Measurements from ENCODE around the gene MTR.
A peak's percentile ranks its signal among the peaks of the same experiment; 100 is the strongest.
"Not testable (repeated sequence)": the region's sequence is repeated elsewhere in the genome, so short reads cannot be mapped to it uniquely, and the experiment has no call there.

MTR gene

DNA sequence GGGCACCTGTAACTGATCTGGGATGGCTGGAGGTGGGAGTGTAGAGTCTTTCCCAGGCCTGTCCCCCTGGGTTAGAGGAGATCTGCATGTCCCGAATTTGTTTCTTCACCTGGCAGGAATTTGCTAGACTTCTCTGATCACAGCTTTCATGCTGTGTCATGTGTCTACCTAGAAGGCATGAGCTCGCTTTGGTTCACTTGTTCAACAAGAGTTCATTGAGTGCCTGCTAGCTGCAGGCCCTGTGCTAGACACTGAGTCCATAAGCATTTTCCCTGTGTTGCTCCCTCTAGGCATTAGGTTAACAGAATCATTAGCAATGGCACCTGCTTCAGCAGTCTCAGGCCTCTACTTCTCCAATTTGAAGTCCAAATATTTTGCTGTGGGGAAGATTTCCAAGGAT is 101.6 kb downstream of the MTR start:
- in situ Hi-C loops (cut with HindIII; ENCODE audit: low sequenced_read_pairs): no loop called here
- H3K4me3 ChIP-seq (ENCODE audit: low read depth, low read length): no peak overlapping the region
- TF ChIP-seq, protein P1, sequence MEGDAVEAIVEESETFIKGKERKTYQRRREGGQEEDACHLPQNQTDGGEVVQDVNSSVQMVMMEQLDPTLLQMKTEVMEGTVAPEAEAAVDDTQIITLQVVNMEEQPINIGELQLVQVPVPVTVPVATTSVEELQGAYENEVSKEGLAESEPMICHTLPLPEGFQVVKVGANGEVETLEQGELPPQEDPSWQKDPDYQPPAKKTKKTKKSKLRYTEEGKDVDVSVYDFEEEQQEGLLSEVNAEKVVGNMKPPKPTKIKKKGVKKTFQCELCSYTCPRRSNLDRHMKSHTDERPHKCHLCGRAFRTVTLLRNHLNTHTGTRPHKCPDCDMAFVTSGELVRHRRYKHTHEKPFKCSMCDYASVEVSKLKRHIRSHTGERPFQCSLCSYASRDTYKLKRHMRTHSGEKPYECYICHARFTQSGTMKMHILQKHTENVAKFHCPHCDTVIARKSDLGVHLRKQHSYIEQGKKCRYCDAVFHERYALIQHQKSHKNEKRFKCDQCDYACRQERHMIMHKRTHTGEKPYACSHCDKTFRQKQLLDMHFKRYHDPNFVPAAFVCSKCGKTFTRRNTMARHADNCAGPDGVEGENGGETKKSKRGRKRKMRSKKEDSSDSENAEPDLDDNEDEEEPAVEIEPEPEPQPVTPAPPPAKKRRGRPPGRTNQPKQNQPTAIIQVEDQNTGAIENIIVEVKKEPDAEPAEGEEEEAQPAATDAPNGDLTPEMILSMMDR (IDR thresholded peaks at IDR 0.05; ENCODE audit: low read depth, low read length): no peak
- no peak for DNase-seq (ENCODE audit: low read depth, low spot score)

GRCh38 chr1:236904892-236905741 is 110.0 kb downstream of the MTR start:
- TF ChIP-seq, protein P1 (IDR thresholded peaks at IDR 0.05; ENCODE audit: low read depth, low read length): no peak
- no peak overlapping the region for H3K4me3 ChIP-seq (ENCODE audit: low read depth, low read length)
- in situ Hi-C loops (cut with HindIII; ENCODE audit: low sequenced_read_pairs): no loop called here
- DNase-seq (ENCODE audit: low read depth, low spot score): peak; percentile 81

DNA sequence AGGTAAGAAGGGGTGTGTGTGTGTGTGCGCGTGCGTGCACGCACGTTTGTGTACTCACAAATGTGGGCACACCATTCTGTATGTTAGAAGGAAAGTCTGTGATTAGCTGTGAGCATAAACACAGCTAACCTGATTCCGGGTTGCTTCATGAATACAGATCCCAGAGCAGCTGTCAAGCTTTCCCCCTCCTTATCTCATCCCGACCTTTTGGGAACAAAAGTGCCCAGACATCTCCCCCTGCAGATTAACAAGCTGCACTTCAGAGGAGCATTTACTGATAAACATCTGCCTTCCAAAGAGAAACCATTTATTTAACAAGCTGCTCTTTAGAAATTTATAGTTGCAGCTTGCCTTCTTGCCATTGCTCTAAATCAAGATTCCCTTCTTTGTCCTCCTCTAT is 112.1 kb downstream of the MTR start:
- in situ Hi-C loops (cut with HindIII; ENCODE audit: low sequenced_read_pairs): no loop called here
- H3K4me3 ChIP-seq (ENCODE audit: low read depth, low read length): no peak overlapping the region
- TF ChIP-seq, protein P1 (IDR thresholded peaks at IDR 0.05; ENCODE audit: low read depth, low read length): no peak
- DNase-seq (ENCODE audit: low read depth, low spot score): no peak

DNA sequence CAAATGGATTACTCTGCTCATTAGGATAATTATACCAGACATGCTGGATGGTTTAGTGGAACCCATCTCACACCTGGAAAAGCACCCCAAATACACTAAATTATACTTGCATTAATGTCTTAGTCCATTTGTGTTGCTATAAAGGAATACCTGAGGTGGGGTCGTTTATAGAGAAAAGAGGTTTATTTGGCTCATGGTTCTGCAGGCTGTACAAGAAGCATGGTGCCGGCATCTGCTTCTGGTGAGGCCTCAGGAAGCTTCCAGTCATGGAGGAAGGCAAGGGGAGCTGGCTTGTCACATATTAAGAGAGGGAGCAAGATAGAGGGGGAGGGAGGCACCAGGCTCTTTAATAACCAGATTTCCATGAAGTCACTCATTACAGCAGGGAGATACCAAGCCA is 113.6 kb downstream of the MTR start:
- TF ChIP-seq, protein P1 (IDR thresholded peaks at IDR 0.05; ENCODE audit: low read depth, low read length): no peak
- in situ Hi-C loops (cut with HindIII; ENCODE audit: low sequenced_read_pairs): no loop called here
- no peak overlapping the region for H3K4me3 ChIP-seq (ENCODE audit: low read depth, low read length)
- no peak for DNase-seq (ENCODE audit: low read depth, low spot score)

DNA sequence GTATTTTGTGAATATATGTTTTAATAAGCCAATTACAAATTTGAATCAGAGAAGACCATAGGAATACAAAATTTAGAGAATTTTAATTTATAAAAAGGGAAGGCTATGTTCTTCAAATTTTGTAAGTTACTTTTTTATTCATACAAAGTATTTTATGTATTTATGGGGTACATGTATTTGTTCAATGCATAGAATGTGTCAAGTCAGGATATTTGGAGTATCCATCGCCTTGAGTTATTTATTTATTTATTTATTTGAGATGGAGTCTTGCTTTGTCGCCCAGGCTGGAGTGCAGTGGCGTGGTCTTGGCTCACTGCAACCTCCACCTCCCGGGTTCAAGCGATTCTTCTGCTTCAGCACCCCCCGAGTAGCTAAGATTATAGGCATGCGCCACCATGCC is 116.0 kb downstream of the MTR start:
- H3K4me3 ChIP-seq (ENCODE audit: low read depth, low read length); in situ Hi-C loops (cut with HindIII; ENCODE audit: low sequenced_read_pairs); DNase-seq (ENCODE audit: low read depth, low spot score): not testable (repeated sequence)

- H3K4me3 ChIP-seq (ENCODE audit: low read depth, low read length): no peak overlapping the region
- in situ Hi-C loops (cut with HindIII; ENCODE audit: low sequenced_read_pairs): no loop called here
- TF ChIP-seq, protein P1 (IDR thresholded peaks at IDR 0.05; ENCODE audit: low read depth, low read length): no peak
- DNase-seq (ENCODE audit: low read depth, low spot score): peak; percentile 32
These were observed 118.4 kb downstream of the MTR start for GRCh38 chr1:236913371-236914037.

GRCh38 chr1:236914375-236914774 is 119.3 kb downstream of the MTR start:
- no peak overlapping the region for H3K4me3 ChIP-seq (ENCODE audit: low read depth, low read length)
- DNase-seq (ENCODE audit: low read depth, low spot score): no peak
- in situ Hi-C loops (cut with HindIII; ENCODE audit: low sequenced_read_pairs): no loop called here
- TF ChIP-seq, protein P1 (IDR thresholded peaks at IDR 0.05; ENCODE audit: low read depth, low read length): no peak
